Neural cell (in vitro differentiated cells): ENCODE data around the gene USP35.

Experiments used
- CTCF ChIP-seq: fragments of 450-650 bp; IDR thresholded peaks from 2 replicates; pipeline ENCODE4 v1.5.1; 2014; ENCODE audit warnings: antibody characterized with exemption, mild to moderate bottlenecking, moderate library complexity; ENCODE audit not compliant: poor library complexity, severe bottlenecking
- EP300 ChIP-seq: fragments of 450-650 bp; conservative IDR thresholded peaks from 2 replicates; pipeline ENCODE4 v1.6.1; 2014; ENCODE audit warnings: antibody characterized with exemption, mild to moderate bottlenecking, moderate library complexity; ENCODE audit not compliant: poor library complexity, severe bottlenecking
- EZH2 ChIP-seq: fragments of 200-600, 300-800 bp; shearing (Covaris generic), sonication (generic); IDR thresholded peaks from 2 replicates; pipeline ENCODE4 v1.6.1; 2014; ENCODE audit warnings: antibody characterized with exemption, low read length, borderline replicate concordance, mild to moderate bottlenecking; ENCODE audit not compliant: insufficient read depth, poor library complexity, severe bottlenecking
- POLR2AphosphoS5 ChIP-seq: IDR thresholded peaks from 2 replicates; pipeline ENCODE4 v1.6.1; 2012
- SMC3 ChIP-seq: fragments of 450-650 bp; conservative IDR thresholded peaks from 2 replicates; pipeline ENCODE4 v1.6.1; 2014; ENCODE audit warnings: antibody characterized with exemption, mild to moderate bottlenecking, moderate library complexity; ENCODE audit not compliant: poor library complexity
- TF ChIP-seq, protein P1 (sequence below): IDR thresholded peaks from 2 replicates; pipeline ENCODE4 v1.6.1; 2012; ENCODE audit warnings: borderline replicate concordance

- no peak for TF ChIP-seq CTCF
- TF ChIP-seq EP300: no peak
- no peak for TF ChIP-seq EZH2
- TF ChIP-seq, protein P1, sequence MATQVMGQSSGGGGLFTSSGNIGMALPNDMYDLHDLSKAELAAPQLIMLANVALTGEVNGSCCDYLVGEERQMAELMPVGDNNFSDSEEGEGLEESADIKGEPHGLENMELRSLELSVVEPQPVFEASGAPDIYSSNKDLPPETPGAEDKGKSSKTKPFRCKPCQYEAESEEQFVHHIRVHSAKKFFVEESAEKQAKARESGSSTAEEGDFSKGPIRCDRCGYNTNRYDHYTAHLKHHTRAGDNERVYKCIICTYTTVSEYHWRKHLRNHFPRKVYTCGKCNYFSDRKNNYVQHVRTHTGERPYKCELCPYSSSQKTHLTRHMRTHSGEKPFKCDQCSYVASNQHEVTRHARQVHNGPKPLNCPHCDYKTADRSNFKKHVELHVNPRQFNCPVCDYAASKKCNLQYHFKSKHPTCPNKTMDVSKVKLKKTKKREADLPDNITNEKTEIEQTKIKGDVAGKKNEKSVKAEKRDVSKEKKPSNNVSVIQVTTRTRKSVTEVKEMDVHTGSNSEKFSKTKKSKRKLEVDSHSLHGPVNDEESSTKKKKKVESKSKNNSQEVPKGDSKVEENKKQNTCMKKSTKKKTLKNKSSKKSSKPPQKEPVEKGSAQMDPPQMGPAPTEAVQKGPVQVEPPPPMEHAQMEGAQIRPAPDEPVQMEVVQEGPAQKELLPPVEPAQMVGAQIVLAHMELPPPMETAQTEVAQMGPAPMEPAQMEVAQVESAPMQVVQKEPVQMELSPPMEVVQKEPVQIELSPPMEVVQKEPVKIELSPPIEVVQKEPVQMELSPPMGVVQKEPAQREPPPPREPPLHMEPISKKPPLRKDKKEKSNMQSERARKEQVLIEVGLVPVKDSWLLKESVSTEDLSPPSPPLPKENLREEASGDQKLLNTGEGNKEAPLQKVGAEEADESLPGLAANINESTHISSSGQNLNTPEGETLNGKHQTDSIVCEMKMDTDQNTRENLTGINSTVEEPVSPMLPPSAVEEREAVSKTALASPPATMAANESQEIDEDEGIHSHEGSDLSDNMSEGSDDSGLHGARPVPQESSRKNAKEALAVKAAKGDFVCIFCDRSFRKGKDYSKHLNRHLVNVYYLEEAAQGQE: no peak
- no peak for TF ChIP-seq POLR2AphosphoS5
- TF ChIP-seq SMC3: no peak
Observed at GRCh38 chr11:78244546-78245255, 56.0 kb downstream of the USP35 start.
